ENCODE data around the gene TET3. TPM values are rescaled to one million over a fixed set of nuclear protein-coding genes. Genes with fewer than 3 reads are reported as not detected.

The TET3 gene
- 0.27 and 0.82 TPM in 2 replicates for polyA plus RNA-seq

GRCh38 chr2:73984203-73984921 lies at the start of gene TET3:
TSS of gene TET3 (plus strand) at chr2:73984910. CDS start at chr2:73986404, 1,494 bp downstream.

Other genes with a start within 250 kb of the TET3 start
- gene TPRKB, start 247.6 kb upstream of the TET3 start, polyA plus RNA-seq = 107 and 138 TPM in 2 replicates
- gene DUSP11, start 204.8 kb upstream of the TET3 start, polyA plus RNA-seq = 12.9 and 24.4 TPM in 2 replicates
- not detected in 2 replicates for gene C2orf78, start 200.7 kb upstream of the TET3 start, polyA plus RNA-seq
- gene STAMBP, start 155.9 kb upstream of the TET3 start, polyA plus RNA-seq = 69.6 and 80.3 TPM in 2 replicates
- not detected in 2 replicates for gene ACTG2, start 91.9 kb upstream of the TET3 start, polyA plus RNA-seq
- 179 and 199 TPM in 2 replicates for gene DGUOK, start 58.0 kb upstream of the TET3 start, polyA plus RNA-seq
- gene BOLA3, start 163.0 kb downstream of the TET3 start, polyA plus RNA-seq = 348 and 406 TPM in 2 replicates
- gene MOB1A, start 194.0 kb downstream of the TET3 start, polyA plus RNA-seq = 15.0 and 16.6 TPM in 2 replicates
- 34.2 and 39.6 TPM in 2 replicates for gene MTHFD2, start 213.7 kb downstream of the TET3 start, polyA plus RNA-seq